ENCODE measurements around the gene SRSF2.
"Not testable (repeated sequence)": the region's sequence is repeated elsewhere in the genome, so short reads cannot be mapped to it uniquely, and the experiment has no call there.

Gene SRSF2

DNA sequence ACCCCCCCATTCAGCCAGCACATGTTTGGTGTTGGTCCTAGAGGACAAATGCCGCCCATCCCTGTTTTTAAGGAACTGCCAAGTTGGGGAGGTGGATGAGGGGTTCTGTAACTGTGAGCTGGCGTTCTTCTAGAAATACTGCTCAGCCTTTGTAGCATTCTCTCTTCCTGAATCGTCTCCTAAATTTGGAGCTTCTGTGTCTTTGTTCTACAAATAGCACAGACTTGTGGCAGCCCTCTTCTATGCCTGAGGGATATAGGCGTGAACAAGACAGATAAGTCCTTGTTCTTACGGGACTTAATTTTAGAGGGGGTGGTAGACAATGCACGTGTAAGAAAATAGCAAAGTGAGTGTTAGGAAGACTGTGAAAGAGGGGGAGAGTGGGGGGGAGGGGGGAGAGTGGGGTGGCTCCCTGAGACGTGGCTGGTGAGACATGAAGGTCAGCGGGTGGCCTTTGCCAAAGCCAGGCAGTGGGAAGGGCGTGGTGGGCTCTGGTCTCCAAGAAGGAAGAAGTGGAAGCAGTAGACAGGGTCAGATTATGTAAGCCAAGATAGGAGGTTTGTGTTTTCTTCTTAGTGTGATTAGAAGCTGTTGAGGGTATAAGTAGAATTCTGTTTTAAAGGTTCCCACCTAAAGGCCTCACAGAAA is 10.7 kb upstream of the SRSF2 start:
- no peak for DNase-seq
- CTCF ChIA-PET: interaction anchor here (1.2 kb wide), 1 partner anchor 20 kb away, joined by 3 read pairs; no protein-coding TSS in a partner anchor
- peaks cover 19% of the 10 kb centered on the region for H3K4me1 Mint-ChIP-seq
- H3K4me3 Mint-ChIP-seq: no peak overlapping the region
- peaks cover 47% of the 10 kb centered on the region for H3K36me3 Mint-ChIP-seq
- no peak overlapping the region for H3K27ac Mint-ChIP-seq
- no peaks in the 10 kb centered on the region for H3K27me3 Mint-ChIP-seq
- H3K9me3 Mint-ChIP-seq: no peaks in the 10 kb centered on the region

DNA sequence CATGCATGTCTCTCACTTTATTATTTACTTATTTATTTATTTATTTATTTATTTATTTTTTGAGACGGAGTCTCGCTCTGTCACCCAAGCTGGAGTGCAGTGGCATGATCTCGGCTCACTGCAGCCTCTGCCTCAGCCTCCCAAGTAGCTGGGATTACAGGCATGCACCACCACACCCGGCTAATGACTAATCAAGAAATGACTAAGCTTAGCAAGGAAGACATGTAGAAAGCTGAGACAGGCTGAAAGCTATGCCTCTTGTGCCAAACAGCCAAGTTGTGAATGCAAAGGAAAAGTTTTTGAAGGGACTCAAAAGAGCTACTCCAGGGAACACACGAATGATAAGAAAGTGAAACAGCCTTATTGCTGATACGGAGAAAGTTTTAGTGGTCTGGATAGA is 8.7 kb upstream of the SRSF2 start:
- CTCF ChIA-PET: interaction anchor here (1.5 kb wide), 1 partner anchor 32 kb away, joined by 3 read pairs; no protein-coding TSS in a partner anchor
- H3K27me3 Mint-ChIP-seq, H3K27ac Mint-ChIP-seq, H3K4me3 Mint-ChIP-seq, H3K9me3 Mint-ChIP-seq, DNase-seq: not testable (repeated sequence)
- peaks cover 12% of the 10 kb centered on the region for H3K4me1 Mint-ChIP-seq
- H3K36me3 Mint-ChIP-seq: peaks cover 57% of the 10 kb centered on the region

DNA sequence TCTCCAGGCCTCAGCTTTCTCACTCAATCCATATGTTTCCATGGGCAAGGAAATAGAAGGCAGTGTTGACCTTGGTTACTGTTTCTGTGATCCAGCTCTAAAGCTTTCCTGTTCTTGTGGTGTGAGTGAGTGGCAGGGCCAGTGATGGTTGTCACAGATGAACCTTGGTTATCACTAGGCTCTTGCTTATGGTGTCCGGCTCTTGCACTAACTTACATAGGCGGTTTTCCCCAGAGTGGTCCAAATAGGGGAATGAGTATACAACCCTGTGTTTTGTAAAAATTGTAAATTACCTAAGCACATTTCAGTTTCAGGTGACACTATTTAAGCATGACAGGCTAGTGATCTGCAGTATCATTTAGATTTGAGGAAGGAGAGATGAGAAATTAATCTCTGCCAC is 7.6 kb upstream of the SRSF2 start:
- peaks cover 54% of the 10 kb centered on the region for H3K36me3 Mint-ChIP-seq
- CTCF ChIA-PET: no interaction called here
- DNase-seq: no peak
- H3K27me3 Mint-ChIP-seq: no peaks in the 10 kb centered on the region
- H3K4me3 Mint-ChIP-seq: no peak overlapping the region
- H3K9me3 Mint-ChIP-seq: no peaks in the 10 kb centered on the region
- no peak overlapping the region for H3K27ac Mint-ChIP-seq
- peaks cover 14% of the 10 kb centered on the region for H3K4me1 Mint-ChIP-seq

DNA sequence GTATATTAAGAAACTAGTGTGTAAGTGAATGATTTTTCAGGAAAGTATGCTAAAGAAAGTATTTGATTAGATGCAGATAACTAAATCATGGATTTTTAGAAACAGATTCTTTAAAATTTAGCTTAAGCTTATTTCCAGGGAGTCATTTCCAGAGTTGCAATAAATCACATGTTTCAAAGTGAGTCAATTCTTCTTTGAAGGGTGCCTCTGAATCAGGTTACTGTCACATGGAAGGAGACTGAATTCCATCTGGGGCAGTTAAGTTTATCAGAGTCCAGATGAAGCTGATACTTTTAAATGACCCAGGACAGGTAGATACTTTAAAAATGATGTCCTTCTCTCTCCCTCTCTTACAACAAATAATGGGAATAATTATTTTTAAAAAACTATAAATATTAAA is 5.8 kb upstream of the SRSF2 start:
- Mint-ChIP-seq H3K4me3 (no peak overlapping the region), H3K27me3 (no peaks in the 10 kb centered on the region), H3K9me3 (no peaks in the 10 kb centered on the region), H3K27ac (no peak overlapping the region), H3K36me3 (peaks cover 50% of the 10 kb centered on the region), H3K4me1 (peaks cover 32% of the 10 kb centered on the region)
- CTCF ChIA-PET: no interaction called here
- no peak for DNase-seq

DNA sequence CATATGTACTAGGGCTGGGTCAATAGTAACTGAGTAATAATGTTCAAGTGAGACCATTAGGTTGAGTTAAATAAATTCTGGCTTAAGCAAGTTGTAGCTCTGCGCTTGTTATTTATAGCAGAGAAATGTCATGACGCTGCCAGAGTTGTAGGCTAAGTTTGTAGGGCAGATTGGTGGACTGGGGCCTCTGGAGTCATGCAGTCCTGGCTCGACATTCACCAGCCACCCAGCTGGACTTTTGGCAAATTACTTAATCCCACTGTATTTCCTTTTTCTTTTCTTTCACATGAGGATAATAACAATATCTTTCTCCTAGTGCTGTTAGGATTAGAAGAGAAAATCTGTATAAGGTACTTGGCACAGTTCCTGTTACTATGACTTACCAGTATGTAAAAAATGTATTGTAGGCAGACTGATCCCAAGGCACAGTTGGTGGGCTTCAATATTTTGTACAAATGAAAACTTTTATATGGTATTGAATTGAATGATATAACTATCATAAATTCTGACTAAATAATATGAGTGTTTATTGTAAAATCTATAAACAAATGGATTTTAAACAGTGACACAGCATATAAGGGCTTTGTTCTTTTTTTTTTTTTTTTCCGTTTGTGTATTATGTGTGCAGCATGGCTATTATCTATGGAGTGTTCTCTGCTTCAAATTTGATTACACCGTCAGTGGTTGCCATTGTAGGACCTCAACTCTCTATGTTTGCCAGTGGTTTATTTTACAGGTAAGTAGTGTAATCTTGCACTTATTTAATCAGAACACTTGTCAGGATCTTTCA is 3.4 kb upstream of the SRSF2 start:
- no peak for DNase-seq
- Mint-ChIP-seq H3K27ac (no peak overlapping the region), H3K27me3 (peaks cover 9% of the 10 kb centered on the region), H3K9me3 (no peaks in the 10 kb centered on the region), H3K4me1 (peaks cover 28% of the 10 kb centered on the region), H3K36me3 (peaks cover 44% of the 10 kb centered on the region), H3K4me3 (no peak overlapping the region)
- CTCF ChIA-PET: interaction anchor here (0.6 kb wide), 1 partner anchor 271 kb away, joined by 4 read pairs; no protein-coding TSS in a partner anchor

DNA sequence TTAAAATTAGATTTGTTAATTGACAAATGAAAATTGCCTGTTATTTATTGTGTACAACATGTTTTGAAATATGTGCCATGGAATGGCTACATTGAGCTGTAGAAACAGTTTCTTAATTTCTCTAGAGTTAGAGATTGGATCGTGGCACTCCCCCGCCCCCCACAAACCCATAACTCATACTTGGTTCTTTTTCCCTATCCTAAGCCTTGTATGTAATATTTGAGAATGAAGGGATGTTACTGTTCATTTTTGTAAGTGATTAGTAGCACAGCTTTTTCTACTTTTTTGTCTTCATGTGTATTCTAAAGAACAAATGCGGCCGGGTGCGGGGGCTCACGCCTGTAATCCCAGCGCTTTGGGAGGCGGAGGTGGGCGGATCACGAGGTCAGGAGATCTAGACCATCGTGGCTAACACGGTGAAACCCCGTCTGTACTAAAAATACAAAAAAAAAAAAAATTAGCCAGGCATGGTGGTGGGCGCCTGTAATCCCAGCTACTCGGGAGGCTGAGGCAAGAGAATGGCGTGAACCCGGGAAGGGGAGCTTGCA is 2.5 kb upstream of the SRSF2 start:
- not testable (repeated sequence) for H3K27ac Mint-ChIP-seq, H3K27me3 Mint-ChIP-seq, H3K4me3 Mint-ChIP-seq, DNase-seq, H3K9me3 Mint-ChIP-seq
- CTCF ChIA-PET: interaction anchor here (0.6 to 2.2 kb wide), 2 partner anchors 12 to 272 kb away, joined by 4 to 6 read pairs; partner anchors contain the start of gene METTL23
- H3K36me3 Mint-ChIP-seq: peaks cover 46% of the 10 kb centered on the region
- peaks cover 31% of the 10 kb centered on the region for H3K4me1 Mint-ChIP-seq

DNA sequence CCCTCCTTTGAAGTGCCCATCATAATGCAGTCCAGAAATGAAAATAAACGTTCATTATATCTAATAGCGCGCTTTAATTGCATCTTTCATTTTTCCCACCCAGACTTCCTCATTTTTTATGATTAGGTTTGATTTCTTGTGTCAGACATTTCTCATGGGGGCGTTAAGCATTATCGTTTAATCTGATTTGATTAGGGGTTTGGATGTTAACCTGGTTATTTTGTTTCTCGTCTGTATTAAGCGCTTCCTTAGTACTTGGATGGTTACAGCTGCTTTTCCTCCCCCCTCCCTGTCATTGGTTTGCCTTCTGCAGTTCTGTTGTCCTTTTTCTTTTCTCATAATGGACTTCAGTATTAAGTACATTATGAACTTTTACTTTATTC is 1.3 kb upstream of the SRSF2 start:
- peak overlapping the region; percentile 93 for H3K4me3 Mint-ChIP-seq
- CTCF ChIA-PET: interaction anchor here (0.9 to 2.2 kb wide), 2 partner anchors 11 to 48 kb away, joined by 3 to 6 read pairs; partner anchors contain the start of gene METTL23
- peaks cover 47% of the 10 kb centered on the region for H3K36me3 Mint-ChIP-seq
- peak overlapping the region; percentile 95 for H3K27ac Mint-ChIP-seq
- peaks cover 9% of the 10 kb centered on the region for H3K27me3 Mint-ChIP-seq
- no peaks in the 10 kb centered on the region for H3K9me3 Mint-ChIP-seq
- H3K4me1 Mint-ChIP-seq: peaks cover 42% of the 10 kb centered on the region
- DNase-seq: no peak

DNA sequence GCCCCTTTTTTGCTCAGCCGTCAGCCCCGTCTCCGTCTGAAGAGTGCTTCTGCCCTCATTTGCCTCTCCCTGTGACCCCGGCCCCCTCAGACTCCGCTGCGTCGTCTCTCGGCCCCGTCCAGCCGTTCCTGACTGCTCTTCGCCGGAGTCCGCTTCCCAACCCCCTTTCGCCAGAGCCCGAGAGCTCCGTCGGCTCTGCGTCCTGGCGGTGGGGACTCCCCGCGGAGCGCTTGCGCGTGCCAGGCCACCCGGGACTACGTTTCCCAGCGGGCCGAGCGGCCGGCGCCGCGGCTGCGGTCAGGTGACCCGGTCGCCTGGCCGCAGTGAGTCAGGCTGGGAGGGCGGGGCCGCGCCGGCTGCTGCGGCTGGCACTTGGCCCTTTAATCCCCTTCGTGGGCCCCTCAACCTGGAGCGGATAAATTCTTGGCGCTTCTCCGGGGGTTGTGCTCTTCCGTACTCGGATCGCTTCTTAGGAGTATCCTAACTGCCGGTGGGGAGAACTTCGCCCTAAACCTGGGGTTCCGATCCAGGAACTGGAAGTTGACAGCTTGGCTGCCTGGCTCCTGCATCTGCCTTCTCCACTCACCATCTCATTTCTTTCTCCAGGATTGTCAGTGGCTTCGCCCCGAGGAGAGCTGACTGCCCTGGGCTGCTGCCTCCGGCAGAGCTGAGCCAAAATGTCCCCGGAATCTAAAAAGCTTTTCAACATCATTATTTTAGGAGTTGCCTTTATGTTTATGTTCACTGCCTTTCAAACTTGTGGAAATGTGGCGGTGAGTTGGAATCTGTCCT is 741 bp upstream of the SRSF2 start, which contains the start of gene MFSD11:
Gene MFSD11, plus strand, starts transcription at position 444 of the 792 bp plus-strand sequence. Its CDS starts 234 bp downstream, at position 678.
- no peaks in the 10 kb centered on the region for H3K9me3 Mint-ChIP-seq
- H3K27ac Mint-ChIP-seq: peak within 1 kb of the TSS; percentile 95
- peak; percentile 93 for DNase-seq
- peaks cover 9% of the 10 kb centered on the region for H3K27me3 Mint-ChIP-seq
- peak within 1 kb of the TSS; percentile 93 for H3K4me3 Mint-ChIP-seq
- CTCF ChIA-PET: interaction anchor here (2.2 kb wide), 1 partner anchor 10 kb away, joined by 6 read pairs; the partner anchor contains the start of gene METTL23
- H3K4me1 Mint-ChIP-seq: peaks cover 48% of the 10 kb centered on the region
- peaks cover 52% of the 10 kb centered on the region for H3K36me3 Mint-ChIP-seq

DNA sequence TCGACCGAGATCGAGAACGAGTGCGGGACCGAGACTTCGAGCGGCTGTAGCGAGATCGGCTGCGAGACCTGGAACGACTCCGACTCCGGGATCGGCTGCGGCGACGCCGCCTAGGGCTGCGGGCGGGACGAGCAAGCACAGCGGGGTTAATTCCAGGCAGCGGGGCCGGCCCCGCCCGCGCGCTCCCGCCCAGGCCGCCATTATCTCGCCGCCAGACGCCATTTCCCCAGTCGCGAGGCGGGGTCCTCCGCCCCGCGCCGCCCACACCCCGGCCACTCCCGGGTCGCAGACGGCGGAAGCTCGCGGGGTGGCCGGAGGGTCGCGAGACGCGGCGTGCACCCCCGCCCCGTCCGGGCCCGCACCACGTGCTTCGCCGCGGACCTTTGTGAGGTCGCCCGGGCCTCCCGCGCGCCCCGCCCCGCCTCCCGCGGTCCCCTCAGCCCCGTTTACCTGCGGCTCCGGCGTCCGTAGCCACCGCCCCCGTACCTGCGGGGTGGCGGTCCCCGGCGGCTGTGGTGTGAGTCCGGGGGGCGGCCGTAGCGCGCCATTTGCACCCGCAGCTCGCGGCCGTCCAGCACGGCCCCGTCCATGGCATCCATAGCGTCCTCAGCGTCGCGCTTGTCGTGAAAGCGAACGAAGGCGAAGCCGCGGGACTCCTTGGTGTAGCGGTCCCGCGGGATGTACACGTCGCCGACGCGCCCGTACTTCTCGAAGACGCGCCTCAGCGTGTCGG is 616 bp downstream of the SRSF2 start:
- CTCF ChIA-PET: interaction anchor here (2.6 kb wide), 1 partner anchor 9 kb away, joined by 7 read pairs; no protein-coding TSS in a partner anchor
- DNase-seq: peak; percentile 80
- Mint-ChIP-seq H3K27ac (peak overlapping the region; percentile 95), H3K9me3 (no peaks in the 10 kb centered on the region), H3K27me3 (peaks cover 9% of the 10 kb centered on the region), H3K36me3 (peaks cover 51% of the 10 kb centered on the region), H3K4me1 (peaks cover 58% of the 10 kb centered on the region), H3K4me3 (peak overlapping the region; percentile 93)

DNA sequence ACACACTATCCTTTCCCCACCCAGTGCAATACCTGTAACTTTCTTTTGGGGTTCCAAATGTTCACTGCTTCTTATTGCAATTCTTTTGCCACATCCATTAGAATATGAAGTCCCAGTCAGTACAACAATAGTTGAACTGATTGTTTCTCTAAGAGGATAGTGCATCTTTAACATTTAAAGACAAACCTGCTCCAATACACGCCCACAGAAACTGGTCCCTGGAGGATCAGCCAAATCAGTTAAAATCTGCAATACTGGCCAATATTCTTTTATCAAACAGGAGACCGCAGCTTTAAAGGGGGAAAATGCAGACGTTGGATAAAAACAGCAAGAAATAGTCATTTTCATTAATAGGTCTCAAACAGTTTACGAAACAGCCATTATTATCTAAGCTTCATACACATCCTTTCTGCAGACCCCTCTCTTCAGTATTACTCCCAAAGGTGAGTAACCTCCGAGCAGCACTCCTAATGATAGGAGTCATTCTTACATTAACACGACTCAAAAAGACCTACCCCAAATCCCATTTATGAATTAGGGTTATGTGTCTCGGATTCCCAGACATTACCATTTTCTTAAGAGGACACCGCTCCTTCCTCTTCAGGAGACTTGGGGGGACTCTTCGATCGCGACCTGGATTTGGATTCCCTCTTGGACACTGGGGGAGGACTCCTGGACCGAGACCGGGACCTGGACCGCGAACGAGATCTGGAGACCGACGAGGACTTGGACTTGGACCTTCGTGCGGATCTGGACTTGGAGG is 1.4 kb downstream of the SRSF2 start:
- Mint-ChIP-seq H3K4me1 (peaks cover 60% of the 10 kb centered on the region), H3K9me3 (no peaks in the 10 kb centered on the region), H3K27ac (peak overlapping the region; percentile 95), H3K27me3 (peaks cover 9% of the 10 kb centered on the region), H3K4me3 (peak overlapping the region; percentile 93), H3K36me3 (peaks cover 52% of the 10 kb centered on the region)
- DNase-seq: no peak
- CTCF ChIA-PET: interaction anchor here (1.1 to 2.6 kb wide), 2 partner anchors 8 to 212 kb away, joined by 3 to 7 read pairs; no protein-coding TSS in a partner anchor

DNA sequence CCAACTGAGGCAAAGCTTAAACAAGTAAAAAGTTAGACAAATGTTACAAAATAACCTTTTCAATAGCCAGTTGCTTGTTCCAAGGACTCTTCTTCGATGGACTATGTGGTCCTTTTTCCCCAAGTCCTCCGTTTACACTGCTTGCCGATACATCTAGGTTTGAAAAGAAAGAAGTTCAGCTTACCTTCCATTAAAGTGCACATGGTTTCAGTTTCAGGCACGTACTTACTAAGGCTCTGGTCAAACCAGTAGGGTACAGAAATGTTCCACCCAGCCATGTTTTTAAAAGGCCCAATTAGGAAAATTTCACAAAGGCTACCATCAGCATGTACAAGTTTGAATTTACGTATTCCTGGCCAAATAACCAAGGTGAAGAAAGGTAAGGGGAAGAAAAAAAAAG is 2.1 kb downstream of the SRSF2 start:
- peak overlapping the region; percentile 95 for H3K27ac Mint-ChIP-seq
- peaks cover 55% of the 10 kb centered on the region for H3K36me3 Mint-ChIP-seq
- DNase-seq: no peak
- H3K4me3 Mint-ChIP-seq: peak overlapping the region; percentile 93
- peaks cover 9% of the 10 kb centered on the region for H3K27me3 Mint-ChIP-seq
- H3K4me1 Mint-ChIP-seq: peaks cover 60% of the 10 kb centered on the region
- CTCF ChIA-PET: interaction anchor here (0.7 to 2.6 kb wide), 3 partner anchors 7 to 211 kb away, joined by 3 to 7 read pairs (median 3); partner anchors contain the start of genes JMJD6 and METTL23
- no peaks in the 10 kb centered on the region for H3K9me3 Mint-ChIP-seq

DNA sequence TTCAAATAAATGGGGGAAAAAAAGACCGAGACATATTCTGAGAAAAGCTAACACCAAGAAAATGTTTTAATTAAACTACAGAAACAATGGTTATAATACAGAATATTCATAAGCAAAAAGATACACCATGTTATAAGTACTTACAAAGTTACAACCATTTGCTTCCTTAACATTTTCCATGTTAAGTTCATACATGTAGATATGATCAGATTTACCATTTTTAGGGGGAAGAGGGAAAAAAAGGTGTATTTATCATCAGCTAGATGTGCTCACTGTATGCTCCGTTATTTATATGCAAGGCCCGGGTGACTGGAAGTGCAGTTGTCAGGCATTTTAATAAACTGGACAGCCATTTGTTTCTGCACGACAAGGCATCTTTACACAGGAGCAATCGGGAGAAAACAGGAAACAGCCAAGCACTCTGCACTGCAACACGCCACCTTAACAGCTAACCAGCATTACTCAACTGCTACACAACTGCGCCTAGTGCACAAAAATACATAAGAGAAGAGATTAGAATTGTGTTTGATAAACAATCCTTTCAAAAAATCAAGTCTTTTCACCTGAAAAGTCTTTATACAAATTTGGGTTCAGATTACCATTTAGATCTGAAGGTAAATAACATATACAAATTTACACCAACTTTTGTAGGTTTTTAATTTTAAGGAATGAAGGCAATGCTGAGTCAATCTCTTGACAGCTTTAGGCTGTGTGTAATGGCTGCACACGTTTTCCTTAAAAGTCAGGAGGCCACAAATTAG is 2.9 kb downstream of the SRSF2 start:
- peaks cover 62% of the 10 kb centered on the region for H3K4me1 Mint-ChIP-seq
- no peaks in the 10 kb centered on the region for H3K9me3 Mint-ChIP-seq
- CTCF ChIA-PET: interaction anchor here (0.7 kb wide), 1 partner anchor 8 kb away, joined by 3 read pairs; the partner anchor contains the start of genes JMJD6 and METTL23
- DNase-seq: peak; percentile 48
- peak overlapping the region; percentile 95 for H3K27ac Mint-ChIP-seq
- H3K4me3 Mint-ChIP-seq: peak overlapping the region; percentile 93
- peaks cover 60% of the 10 kb centered on the region for H3K36me3 Mint-ChIP-seq
- H3K27me3 Mint-ChIP-seq: peaks cover 9% of the 10 kb centered on the region
